Ishikawa (cell line): ENCODE data around the gene RAD9A.

Source experiments
- CEBPB ChIP-seq: IDR thresholded peaks from 2 replicates; pipeline ENCODE4 v1.6.1; 2012
- CREB1 ChIP-seq: IDR thresholded peaks from 2 replicates; pipeline ENCODE4 v1.6.1; 2012; ENCODE audit warnings: low read depth
- EGR1 ChIP-seq: IDR thresholded peaks from 2 replicates; pipeline ENCODE4 v1.6.1; 2012
- EP300 ChIP-seq: IDR thresholded peaks from 2 replicates; pipeline ENCODE4 v1.6.1; 2012; ENCODE audit warnings: borderline replicate concordance
- NFIC ChIP-seq: IDR thresholded peaks from 2 replicates; pipeline ENCODE4 v1.6.1; 2012
- RAD21 ChIP-seq: IDR thresholded peaks from 2 replicates; pipeline ENCODE4 v1.6.1; 2012; ENCODE audit warnings: low read depth
- TAF1 ChIP-seq: IDR thresholded peaks from 2 replicates; pipeline ENCODE4 v1.6.1; 2012; ENCODE audit warnings: low read depth, mild to moderate bottlenecking
- TEAD4 ChIP-seq: IDR thresholded peaks from 2 replicates; pipeline ENCODE4 v1.6.1; 2012
- YY1 ChIP-seq: IDR thresholded peaks from 2 replicates; pipeline ENCODE4 v1.6.1; 2012; ENCODE audit warnings: low read depth
- TF ChIP-seq, protein P1 (sequence below): IDR thresholded peaks from 2 replicates; pipeline ENCODE4 v1.6.1; 2012; ENCODE audit warnings: low read depth, mild to moderate bottlenecking
- TF ChIP-seq, protein P2 (sequence below): IDR thresholded peaks from 2 replicates; pipeline ENCODE4 v1.6.1; 2012
- TF ChIP-seq, protein P3 (sequence below): IDR thresholded peaks from 2 replicates; pipeline ENCODE4 v1.6.1; 2012

DNA sequence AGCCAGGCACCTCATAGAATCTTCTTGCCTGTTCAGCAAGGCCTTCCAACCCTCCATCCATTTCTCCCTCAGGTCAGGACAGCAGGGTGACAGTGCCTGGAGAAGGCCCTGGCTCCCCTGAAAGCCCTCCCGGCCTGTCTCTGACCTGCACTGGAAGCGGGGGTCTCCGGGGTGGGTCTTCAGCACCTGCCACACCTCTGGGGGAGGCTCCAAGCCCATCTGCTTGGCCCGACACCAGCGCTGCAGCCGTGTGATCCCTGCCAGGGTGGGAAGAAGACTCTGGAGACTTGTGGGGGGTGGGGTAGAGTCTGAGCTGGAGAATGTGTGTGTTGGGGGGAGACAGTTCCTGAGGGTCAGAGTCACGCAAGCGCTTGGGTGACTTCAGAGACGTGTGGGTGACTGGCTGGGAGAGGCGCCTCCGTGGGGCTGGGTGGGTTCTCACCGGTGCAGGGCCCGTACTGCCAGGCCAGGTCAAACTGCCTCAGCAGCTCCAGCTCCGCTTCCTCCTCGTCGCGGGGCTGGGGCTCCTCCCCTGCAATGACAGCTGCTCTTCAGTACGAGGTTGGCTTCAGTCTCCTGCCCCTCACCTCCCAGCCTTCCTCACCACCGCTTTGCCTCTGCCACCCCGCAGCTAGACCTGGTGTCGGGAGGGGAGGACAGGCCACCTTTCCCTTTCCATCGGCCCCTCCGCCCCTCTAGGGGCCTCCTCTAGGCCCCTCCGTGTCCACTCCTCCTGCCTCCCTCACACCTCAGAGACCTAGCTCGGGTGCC lies 39.1 kb upstream of the RAD9A start:
- TF ChIP-seq, protein P1, sequence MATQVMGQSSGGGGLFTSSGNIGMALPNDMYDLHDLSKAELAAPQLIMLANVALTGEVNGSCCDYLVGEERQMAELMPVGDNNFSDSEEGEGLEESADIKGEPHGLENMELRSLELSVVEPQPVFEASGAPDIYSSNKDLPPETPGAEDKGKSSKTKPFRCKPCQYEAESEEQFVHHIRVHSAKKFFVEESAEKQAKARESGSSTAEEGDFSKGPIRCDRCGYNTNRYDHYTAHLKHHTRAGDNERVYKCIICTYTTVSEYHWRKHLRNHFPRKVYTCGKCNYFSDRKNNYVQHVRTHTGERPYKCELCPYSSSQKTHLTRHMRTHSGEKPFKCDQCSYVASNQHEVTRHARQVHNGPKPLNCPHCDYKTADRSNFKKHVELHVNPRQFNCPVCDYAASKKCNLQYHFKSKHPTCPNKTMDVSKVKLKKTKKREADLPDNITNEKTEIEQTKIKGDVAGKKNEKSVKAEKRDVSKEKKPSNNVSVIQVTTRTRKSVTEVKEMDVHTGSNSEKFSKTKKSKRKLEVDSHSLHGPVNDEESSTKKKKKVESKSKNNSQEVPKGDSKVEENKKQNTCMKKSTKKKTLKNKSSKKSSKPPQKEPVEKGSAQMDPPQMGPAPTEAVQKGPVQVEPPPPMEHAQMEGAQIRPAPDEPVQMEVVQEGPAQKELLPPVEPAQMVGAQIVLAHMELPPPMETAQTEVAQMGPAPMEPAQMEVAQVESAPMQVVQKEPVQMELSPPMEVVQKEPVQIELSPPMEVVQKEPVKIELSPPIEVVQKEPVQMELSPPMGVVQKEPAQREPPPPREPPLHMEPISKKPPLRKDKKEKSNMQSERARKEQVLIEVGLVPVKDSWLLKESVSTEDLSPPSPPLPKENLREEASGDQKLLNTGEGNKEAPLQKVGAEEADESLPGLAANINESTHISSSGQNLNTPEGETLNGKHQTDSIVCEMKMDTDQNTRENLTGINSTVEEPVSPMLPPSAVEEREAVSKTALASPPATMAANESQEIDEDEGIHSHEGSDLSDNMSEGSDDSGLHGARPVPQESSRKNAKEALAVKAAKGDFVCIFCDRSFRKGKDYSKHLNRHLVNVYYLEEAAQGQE = no peak
- TF ChIP-seq CEBPB (no peak), EP300 (no peak), TEAD4 (no peak), YY1 (no peak), RAD21 (no peak), EGR1 (no peak), CREB1 (no peak), TAF1 (no peak), NFIC (no peak)
- TF ChIP-seq, protein P2, sequence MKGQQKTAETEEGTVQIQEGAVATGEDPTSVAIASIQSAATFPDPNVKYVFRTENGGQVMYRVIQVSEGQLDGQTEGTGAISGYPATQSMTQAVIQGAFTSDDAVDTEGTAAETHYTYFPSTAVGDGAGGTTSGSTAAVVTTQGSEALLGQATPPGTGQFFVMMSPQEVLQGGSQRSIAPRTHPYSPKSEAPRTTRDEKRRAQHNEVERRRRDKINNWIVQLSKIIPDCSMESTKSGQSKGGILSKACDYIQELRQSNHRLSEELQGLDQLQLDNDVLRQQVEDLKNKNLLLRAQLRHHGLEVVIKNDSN = no peak
- TF ChIP-seq, protein P3, sequence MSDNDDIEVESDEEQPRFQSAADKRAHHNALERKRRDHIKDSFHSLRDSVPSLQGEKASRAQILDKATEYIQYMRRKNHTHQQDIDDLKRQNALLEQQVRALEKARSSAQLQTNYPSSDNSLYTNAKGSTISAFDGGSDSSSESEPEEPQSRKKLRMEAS = no peak
